Subcutaneous abdominal adipose tissue (tissue), 5 donors: ENCODE measurements around the gene GATA2.

Experiments used
- H3K27ac ChIP-seq: one replicate; pipeline ENCODE4 v1.7.0; 2013; ENCODE audit warnings: low read depth, mild to moderate bottlenecking, inconsistent platforms, low read length, moderate library complexity
- H3K27me3 ChIP-seq, 5 donors: one replicate each; pipeline ENCODE4 v1.7.0; 2013; ENCODE audit warnings: low read length in 5 of 5, inconsistent platforms in 1 of 5; ENCODE audit not compliant: control insufficient read depth in 5 of 5, insufficient read depth in 4 of 5
- H3K36me3 ChIP-seq, 5 donors: one replicate each; pipeline ENCODE4 v1.7.0; 2013; ENCODE audit warnings: low read length in 5 of 5; ENCODE audit not compliant: control insufficient read depth in 5 of 5, insufficient read depth in 5 of 5
- H3K4me1 ChIP-seq, 5 donors: one replicate each; pipeline ENCODE4 v1.7.0; 2013; ENCODE audit warnings: low read length in 5 of 5, mild to moderate bottlenecking in 3 of 5, moderate library complexity in 1 of 5; ENCODE audit not compliant: control insufficient read depth in 5 of 5, insufficient read depth in 5 of 5
- H3K4me3 ChIP-seq, 5 donors: one replicate each; pipeline ENCODE4 v1.7.0; 2013; ENCODE audit warnings: low read length in 5 of 5, low read depth in 1 of 5
- H3K9ac ChIP-seq, 5 donors: one replicate each; pipeline ENCODE4 v1.7.0; 2013; ENCODE audit warnings: low read length in 5 of 5, mild to moderate bottlenecking in 4 of 5, moderate library complexity in 3 of 5
- H3K9me3 ChIP-seq, 5 donors: one replicate each; pipeline ENCODE4 v1.7.0; 2013; ENCODE audit warnings: low read length in 5 of 5; ENCODE audit not compliant: control insufficient read depth in 5 of 5
- donor health status: healthy.
- donor health status: healthy.
- donor health status: healthy.
- donor health status: healthy.
- donor health status: healthy.

GATA2 gene

DNA sequence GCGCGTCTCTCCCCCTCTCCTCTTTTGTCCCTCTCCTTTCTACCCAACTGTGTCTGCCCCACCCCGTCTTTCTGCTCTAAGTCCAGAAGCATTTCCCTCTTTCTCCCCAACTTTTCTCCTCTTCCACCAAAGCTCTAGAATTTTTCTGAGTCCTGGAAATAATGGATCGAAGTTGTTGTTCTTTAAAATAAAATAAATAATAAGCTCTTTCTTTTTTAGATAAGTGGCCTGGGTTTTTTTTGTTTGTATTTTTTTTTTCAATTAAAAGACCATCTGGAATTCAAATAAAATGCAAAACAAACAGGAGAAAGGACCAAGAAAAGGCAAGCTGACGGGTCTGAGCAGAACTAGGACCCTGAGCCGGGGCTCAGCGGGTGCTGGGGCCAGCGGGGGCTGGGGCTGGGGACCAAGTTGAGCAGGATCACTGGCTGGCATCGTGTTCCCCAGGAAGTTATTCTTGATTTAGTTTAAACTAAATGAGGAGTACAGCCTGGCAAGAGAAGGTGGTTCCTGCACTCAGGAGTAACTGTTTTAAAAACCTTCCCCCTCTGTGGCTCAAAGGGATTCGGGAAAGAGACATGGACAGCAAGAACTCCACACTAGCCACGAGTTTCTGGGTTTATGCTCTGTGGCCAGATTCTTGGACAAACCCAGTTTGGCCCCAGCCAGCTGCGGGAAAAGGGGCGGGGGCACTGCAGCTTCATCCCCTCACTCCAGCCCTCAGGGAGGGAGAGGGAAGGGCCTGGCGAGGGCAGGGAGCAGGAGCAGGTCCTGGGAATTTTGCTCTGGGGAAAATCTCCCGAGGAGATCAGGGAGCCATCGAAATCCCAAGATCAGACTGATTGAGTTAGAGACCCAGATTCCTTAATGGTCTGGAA lies 8.4 kb downstream of the GATA2 start:
- Histone ChIP-seq H3K9ac (peak overlapping the region in 1 of 5 donors; percentile 35), H3K27ac (peak overlapping the region; percentile 69), H3K4me3 (peak overlapping the region in 2 of 5 donors; percentile 27 to 77), H3K9me3 (no peaks in the 10 kb centered on the region), H3K4me1 (peaks cover 3 to 95% (median 70%) of the 10 kb centered on the region in 5 donors), H3K36me3 (no peaks in the 10 kb centered on the region), H3K27me3 (peaks cover 67 to 91% (median 79%) of the 10 kb centered on the region in 5 donors)

DNA sequence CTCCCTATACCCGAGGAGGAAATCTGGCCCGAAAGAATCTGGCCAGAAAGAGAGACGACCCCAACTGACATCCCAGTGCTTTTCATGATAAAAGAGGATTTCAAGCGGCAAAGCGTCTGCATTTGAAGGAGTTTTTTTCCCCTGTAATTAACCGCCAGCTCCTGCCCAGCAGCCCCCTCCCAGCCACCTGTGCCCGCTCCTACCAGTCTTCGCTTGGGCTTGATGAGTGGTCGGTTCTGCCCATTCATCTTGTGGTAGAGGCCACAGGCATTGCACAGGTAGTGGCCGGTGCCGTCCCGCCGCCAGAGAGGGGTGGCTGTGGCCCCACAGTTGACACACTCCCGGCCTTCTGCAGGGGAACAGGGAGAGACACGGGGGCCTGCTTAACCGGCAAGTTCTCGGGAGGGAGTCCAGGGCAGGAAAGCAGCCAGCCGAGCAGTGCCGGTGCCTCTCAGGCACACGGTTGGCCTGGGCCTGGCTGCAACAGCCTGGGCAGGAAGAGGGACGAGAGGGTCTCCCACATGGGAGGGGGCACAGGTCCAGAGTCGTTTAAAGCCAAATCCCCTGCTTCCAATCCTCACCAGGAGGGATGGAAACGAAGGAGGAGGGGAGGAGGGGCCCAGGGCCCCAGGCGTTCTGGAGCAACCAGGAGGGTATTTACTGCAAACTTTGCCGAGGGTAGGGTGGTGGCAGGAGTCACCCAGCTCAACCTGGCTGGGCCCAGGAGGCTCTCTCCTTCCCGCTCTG lies 9.2 kb downstream of the GATA2 start:
- peak overlapping the region in 3 of 5 donors; percentile 19 to 77 (median 46) for H3K4me3 ChIP-seq

DNA sequence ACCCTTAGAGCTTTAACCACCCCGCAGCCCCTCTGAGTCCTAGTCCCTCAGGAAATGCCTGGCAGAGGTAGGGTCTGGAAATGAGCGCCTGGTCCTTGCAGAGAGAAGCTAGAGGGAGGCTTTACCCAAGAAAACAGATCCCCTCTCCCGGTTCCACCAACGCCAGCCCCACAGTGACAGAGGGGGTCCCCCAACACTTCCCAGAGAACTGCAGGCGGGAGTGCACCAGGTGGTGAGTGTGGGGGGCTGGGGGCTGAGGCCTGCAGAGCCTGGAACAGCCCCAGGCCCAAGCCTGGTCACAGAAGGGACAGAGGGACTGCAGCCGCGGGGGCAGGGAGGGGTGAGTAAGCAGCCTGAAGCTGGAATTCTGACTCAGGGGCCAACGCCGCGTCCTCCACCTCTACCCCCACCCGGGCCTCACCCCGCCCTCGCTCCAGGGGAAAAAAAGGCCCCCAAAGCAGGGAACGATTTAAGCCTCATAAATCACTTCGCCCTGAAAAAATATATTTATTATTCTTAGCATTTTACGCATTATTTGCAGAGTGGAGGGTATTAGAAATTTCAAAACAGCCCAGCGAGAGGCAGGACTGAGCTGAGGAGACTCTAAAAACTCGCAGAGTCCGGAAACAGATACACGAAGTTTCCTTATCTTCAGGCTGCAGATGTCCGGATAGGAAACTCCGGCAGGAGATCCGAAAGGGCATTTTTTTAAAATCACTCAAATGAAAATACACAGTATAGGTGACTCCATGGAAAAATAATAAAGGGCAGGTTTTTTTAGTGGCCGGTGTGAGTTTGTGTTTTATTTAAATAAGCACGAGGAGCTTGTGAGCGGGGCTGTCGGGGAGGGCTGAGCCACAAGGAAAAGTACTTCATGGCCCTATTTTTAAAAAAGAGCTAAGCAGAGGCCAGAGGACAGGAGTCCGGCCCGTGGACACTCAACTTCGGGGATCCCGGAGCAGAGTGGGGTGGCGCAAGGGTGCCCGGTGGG lies 10.0 kb downstream of the GATA2 start:
- Histone ChIP-seq H3K27me3 (peaks cover 64 to 86% (median 74%) of the 10 kb centered on the region in 5 donors), H3K27ac (peak overlapping the region; percentile 69), H3K4me1 (peaks cover 3 to 82% (median 53%) of the 10 kb centered on the region in 5 donors), H3K4me3 (peak overlapping the region in 3 of 5 donors; percentile 19 to 77 (median 46)), H3K36me3 (no peaks in the 10 kb centered on the region), H3K9ac (no peak overlapping the region), H3K9me3 (no peaks in the 10 kb centered on the region)

More for the DNA sequence above, 9.2 kb downstream of the GATA2 start:
- peak overlapping the region; percentile 69 for H3K27ac ChIP-seq
- H3K9me3 ChIP-seq: no peaks in the 10 kb centered on the region
- peaks cover 3 to 90% (median 62%) of the 10 kb centered on the region in 5 donors for H3K4me1 ChIP-seq
- no peaks in the 10 kb centered on the region for H3K36me3 ChIP-seq
- peaks cover 65 to 88% (median 76%) of the 10 kb centered on the region in 5 donors for H3K27me3 ChIP-seq
- H3K9ac ChIP-seq: peak overlapping the region in 2 of 5 donors; percentile 20 to 35

DNA sequence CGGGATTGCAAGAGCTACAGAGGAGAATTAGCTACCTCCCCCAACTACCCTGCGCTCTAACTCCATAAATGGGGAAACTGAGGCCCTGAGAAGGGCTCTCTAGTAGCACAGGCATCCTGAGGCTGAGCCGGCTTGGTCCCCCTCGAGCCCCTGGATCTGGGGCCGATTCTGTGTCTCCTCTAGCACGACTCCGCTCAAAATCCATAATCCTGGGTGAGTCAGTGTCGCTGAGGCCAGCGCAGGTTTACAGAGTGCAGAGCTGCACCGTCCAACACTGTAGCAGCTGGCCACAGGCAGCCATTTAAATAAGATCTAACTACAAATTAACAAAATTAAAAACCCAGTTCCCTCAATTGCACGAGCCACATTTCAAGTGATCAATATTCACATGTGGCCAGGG lies 10.8 kb downstream of the GATA2 start:
- no peak overlapping the region for H3K9ac ChIP-seq
- H3K27ac ChIP-seq: peak overlapping the region; percentile 69
- no peaks in the 10 kb centered on the region for H3K36me3 ChIP-seq
- H3K4me1 ChIP-seq: peaks cover 3 to 76% (median 45%) of the 10 kb centered on the region in 5 donors
- no peaks in the 10 kb centered on the region for H3K9me3 ChIP-seq
- peak overlapping the region in 1 of 5 donors; percentile 40 for H3K4me3 ChIP-seq
- H3K27me3 ChIP-seq: peaks cover 62 to 88% (median 70%) of the 10 kb centered on the region in 5 donors

DNA sequence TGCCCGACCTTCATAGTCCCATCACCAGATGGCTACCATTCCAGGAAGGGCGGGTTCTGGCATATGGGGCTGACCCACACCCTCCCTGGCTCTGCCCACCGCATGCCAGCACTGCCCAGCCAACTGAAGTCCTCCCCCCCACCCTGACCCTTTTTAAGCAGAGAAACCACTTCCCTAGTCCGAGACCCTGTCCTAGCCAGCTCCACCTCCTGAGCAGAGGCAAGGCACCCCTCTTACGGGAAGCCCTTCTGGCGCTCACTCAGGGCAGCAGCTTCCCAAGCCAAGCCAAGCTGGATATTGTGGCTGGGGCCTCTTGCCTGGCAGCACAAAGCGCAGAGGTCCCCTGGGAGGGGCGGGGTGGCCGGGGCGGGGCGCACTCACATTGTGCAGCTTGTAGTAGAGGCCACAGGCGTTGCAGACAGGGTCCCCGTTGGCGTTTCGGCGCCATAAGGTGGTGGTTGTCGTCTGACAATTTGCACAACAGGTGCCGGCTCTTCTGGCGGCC lies 11.5 kb downstream of the GATA2 start:
- no peak overlapping the region for H3K4me3 ChIP-seq
- peaks cover 59 to 88% (median 63%) of the 10 kb centered on the region in 5 donors for H3K27me3 ChIP-seq
- peaks cover 3 to 69% (median 38%) of the 10 kb centered on the region in 5 donors for H3K4me1 ChIP-seq
- peak overlapping the region; percentile 69 for H3K27ac ChIP-seq
- H3K9me3 ChIP-seq: no peaks in the 10 kb centered on the region
- H3K9ac ChIP-seq: no peak overlapping the region
- no peaks in the 10 kb centered on the region for H3K36me3 ChIP-seq

DNA sequence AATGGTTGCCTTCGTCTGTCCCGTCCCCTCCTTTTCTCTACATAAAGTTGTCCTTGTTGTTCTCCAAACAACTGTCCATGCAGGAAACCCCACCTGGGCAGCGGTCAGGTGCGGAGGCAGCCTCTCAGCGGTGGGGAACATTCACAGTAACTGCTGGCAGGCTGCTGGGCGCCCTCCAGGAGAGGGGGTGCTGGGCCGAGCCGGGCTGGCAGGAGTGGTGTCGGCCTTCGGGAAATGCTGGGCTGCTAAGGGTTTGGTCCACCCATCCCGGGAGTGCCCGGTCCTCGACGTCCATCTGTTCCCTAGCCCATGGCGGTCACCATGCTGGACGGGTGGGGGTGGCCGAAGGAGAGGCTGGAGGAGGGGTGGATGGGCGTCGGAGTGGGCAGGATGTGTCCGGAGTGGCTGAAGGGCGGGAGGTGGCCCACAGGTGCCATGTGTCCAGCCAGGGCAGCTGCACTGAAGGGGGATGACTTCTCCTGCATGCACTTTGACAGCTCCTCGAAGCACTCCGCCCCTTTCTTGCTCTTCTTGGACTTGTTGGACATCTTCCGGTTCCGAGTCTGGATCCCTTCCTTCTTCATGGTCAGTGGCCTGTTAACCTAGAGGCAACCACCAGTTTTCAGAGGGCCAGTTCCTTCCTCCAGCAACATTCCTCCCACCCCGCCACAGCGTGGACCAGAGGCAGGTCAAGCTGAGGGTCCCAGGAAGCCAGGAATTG lies 12.1 kb downstream of the GATA2 start:
- H3K4me1 ChIP-seq: peaks cover 3 to 63% (median 36%) of the 10 kb centered on the region in 5 donors
- no peaks in the 10 kb centered on the region for H3K36me3 ChIP-seq
- peaks cover 53 to 85% (median 57%) of the 10 kb centered on the region in 5 donors for H3K27me3 ChIP-seq
- H3K4me3 ChIP-seq: no peak overlapping the region
- no peaks in the 10 kb centered on the region for H3K9me3 ChIP-seq
- no peak overlapping the region for H3K9ac ChIP-seq
- peak overlapping the region; percentile 41 for H3K27ac ChIP-seq

DNA sequence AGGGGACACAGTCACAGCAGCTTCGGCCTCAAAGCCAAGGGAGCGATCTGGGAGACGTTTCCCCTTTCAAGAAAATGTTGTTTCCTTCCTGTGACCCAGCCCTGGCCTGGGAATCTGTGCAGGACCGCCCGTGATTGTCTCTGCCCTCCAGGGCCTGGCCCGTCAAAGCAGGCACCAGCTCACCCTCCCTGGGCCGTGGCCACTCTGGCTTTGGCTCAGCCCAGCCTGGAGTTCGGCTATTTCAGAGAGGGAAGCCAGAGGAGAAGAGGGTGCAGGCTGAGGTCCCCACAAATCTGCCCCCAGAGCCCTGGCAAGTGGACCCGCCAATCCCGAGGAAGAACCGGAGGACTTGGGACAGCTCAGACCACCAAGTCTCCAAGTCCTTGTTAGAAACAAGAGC lies 12.7 kb downstream of the GATA2 start:
- H3K27ac ChIP-seq: peak overlapping the region; percentile 41

DNA sequence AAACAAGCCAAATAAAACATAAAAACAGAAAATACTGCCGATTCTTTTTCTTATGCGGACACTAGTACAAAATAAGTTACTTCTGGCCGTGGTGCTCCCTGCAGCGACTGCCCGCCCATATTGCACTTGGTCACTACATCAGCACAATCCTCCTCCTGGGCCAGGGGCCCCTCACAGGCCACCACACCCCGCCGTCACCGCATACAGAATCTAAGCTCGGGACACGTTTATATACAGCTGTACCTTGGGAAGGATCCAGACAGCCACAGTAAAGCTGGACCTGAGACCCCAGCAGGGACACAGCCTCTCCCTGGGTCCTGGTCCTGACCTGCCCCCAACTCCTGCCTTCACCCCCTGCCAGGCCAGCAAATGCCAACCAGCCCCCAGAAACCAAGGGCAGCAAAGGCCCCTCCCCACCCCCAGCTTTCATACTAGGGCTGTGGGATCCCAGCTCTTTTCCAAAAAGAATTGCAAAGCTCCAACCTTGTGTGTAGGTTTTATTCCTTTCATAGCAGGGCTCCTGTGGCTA lies 13.4 kb downstream of the GATA2 start:
- Histone ChIP-seq H3K36me3 (no peaks in the 10 kb centered on the region), H3K9me3 (no peaks in the 10 kb centered on the region), H3K4me1 (peaks cover 3 to 50% (median 32%) of the 10 kb centered on the region in 5 donors), H3K4me3 (no peak overlapping the region), H3K27me3 (peaks cover 41 to 77% (median 44%) of the 10 kb centered on the region in 5 donors), H3K27ac (peak overlapping the region; percentile 41), H3K9ac (no peak overlapping the region)

More for the DNA sequence above, 12.7 kb downstream of the GATA2 start:
- H3K9me3 ChIP-seq: no peaks in the 10 kb centered on the region
- H3K4me1 ChIP-seq: peaks cover 3 to 57% (median 36%) of the 10 kb centered on the region in 5 donors
- no peak overlapping the region for H3K9ac ChIP-seq
- H3K36me3 ChIP-seq: no peaks in the 10 kb centered on the region
- H3K4me3 ChIP-seq: no peak overlapping the region
- H3K27me3 ChIP-seq: peaks cover 47 to 81% (median 51%) of the 10 kb centered on the region in 5 donors
